ENCODE results near the gene CDC40.

Gene CDC40

GRCh38 chr6:110246378-110246777 lies 66.2 kb downstream of the CDC40 start:
- H3K9ac ChIP-seq, result no peak overlapping the region
- no peak overlapping the region for H3K27ac ChIP-seq
- no peaks in the 10 kb centered on the region for H3K36me3 ChIP-seq (ENCODE audit: control insufficient read depth, insufficient read depth, low read length)
- no peak for TF ChIP-seq CTCF (IDR thresholded peaks at IDR 0.05)
- no peaks in the 10 kb centered on the region for H3K27me3 ChIP-seq (ENCODE audit: control insufficient read depth, insufficient read depth, low read length)
- no peak overlapping the region for H3K4me3 ChIP-seq (ENCODE audit: low read depth, low read length)
- H3K4me1 ChIP-seq, result no peaks in the 10 kb centered on the region
- H3K79me2 ChIP-seq, result no peaks in the 10 kb centered on the region
- no peak overlapping the region for H3K4me2 ChIP-seq (ENCODE audit: low read length)
- no peak overlapping the region for H2AFZ ChIP-seq
- no peaks in the 10 kb centered on the region for H3K9me3 ChIP-seq (ENCODE audit: control insufficient read depth, low read length)

- Histone ChIP-seq H3K4me2 (ENCODE audit: low read length) (no peak overlapping the region), H3K79me2 (no peaks in the 10 kb centered on the region), H3K27ac (no peak overlapping the region), H2AFZ (no peak overlapping the region), H3K9me3 (ENCODE audit: control insufficient read depth, low read length) (no peaks in the 10 kb centered on the region), H3K9ac (no peak overlapping the region), H3K4me1 (no peaks in the 10 kb centered on the region), H3K36me3 (ENCODE audit: control insufficient read depth, insufficient read depth, low read length) (no peaks in the 10 kb centered on the region), H3K27me3 (ENCODE audit: control insufficient read depth, insufficient read depth, low read length) (no peaks in the 10 kb centered on the region), H3K4me3 (ENCODE audit: low read depth, low read length) (no peak overlapping the region)
- TF ChIP-seq CTCF (IDR thresholded peaks at IDR 0.05), result no peak
Measured at GRCh38 chr6:110246900-110247546, 66.8 kb downstream of the CDC40 start.

- Histone ChIP-seq H3K27ac (no peak overlapping the region), H3K9ac (no peak overlapping the region), H3K4me1 (no peaks in the 10 kb centered on the region), H3K4me3 (ENCODE audit: low read depth, low read length) (no peak overlapping the region), H3K9me3 (ENCODE audit: control insufficient read depth, low read length) (no peaks in the 10 kb centered on the region), H3K36me3 (ENCODE audit: control insufficient read depth, insufficient read depth, low read length) (no peaks in the 10 kb centered on the region), H2AFZ (no peak overlapping the region), H3K4me2 (ENCODE audit: low read length) (no peak overlapping the region), H3K27me3 (ENCODE audit: control insufficient read depth, insufficient read depth, low read length) (no peaks in the 10 kb centered on the region), H3K79me2 (no peaks in the 10 kb centered on the region)
- TF ChIP-seq CTCF (IDR thresholded peaks at IDR 0.05), result no peak
Measured at GRCh38 chr6:110250058-110250457, 69.8 kb downstream of the CDC40 start.

- H3K27me3 ChIP-seq (ENCODE audit: control insufficient read depth, insufficient read depth, low read length), result no peaks in the 10 kb centered on the region
- H3K36me3 ChIP-seq (ENCODE audit: control insufficient read depth, insufficient read depth, low read length), result no peaks in the 10 kb centered on the region
- H3K4me1 ChIP-seq, result no peaks in the 10 kb centered on the region
- no peak overlapping the region for H3K9ac ChIP-seq
- H2AFZ ChIP-seq, result no peak overlapping the region
- no peak for TF ChIP-seq CTCF (IDR thresholded peaks at IDR 0.05)
- H3K4me2 ChIP-seq (ENCODE audit: low read length), result no peak overlapping the region
- H3K79me2 ChIP-seq, result no peaks in the 10 kb centered on the region
- no peak overlapping the region for H3K4me3 ChIP-seq (ENCODE audit: low read depth, low read length)
- no peak overlapping the region for H3K27ac ChIP-seq
- no peaks in the 10 kb centered on the region for H3K9me3 ChIP-seq (ENCODE audit: control insufficient read depth, low read length)
Measured at GRCh38 chr6:110250838-110251237, 70.6 kb downstream of the CDC40 start.

DNA sequence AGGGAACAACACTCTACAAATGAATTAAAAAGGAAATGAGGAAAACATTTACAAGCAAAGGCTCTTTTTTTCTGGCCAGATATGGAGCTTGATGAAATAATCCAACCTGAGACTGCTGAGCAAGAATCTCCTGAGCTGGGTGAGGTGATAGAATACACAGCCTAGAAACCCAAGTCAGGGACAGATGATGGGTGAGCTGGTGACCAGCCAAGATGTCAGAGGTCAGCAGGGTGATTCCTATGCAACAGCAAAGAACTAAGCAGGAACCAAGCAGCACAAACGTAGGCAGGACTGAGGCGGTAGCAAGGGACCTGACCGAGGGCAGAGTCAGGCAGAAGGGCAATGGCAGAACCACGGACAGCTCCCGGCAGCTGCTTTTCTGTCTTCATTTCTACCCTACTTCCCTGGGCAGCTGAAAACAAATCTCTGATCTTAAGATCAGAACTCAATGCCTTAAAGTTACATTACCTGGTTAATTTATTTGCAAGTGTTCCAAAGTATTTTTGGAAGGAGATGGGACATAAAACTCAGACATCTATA lies 75.1 kb downstream of the CDC40 start:
- H3K4me2 ChIP-seq (ENCODE audit: low read length), result no peak overlapping the region
- H3K9ac ChIP-seq, result no peak overlapping the region
- no peaks in the 10 kb centered on the region for H3K79me2 ChIP-seq
- H3K4me1 ChIP-seq, result no peaks in the 10 kb centered on the region
- H3K4me3 ChIP-seq (ENCODE audit: low read depth, low read length), result no peak overlapping the region
- H2AFZ ChIP-seq, result no peak overlapping the region
- H3K36me3 ChIP-seq (ENCODE audit: control insufficient read depth, insufficient read depth, low read length), result no peaks in the 10 kb centered on the region
- no peaks in the 10 kb centered on the region for H3K9me3 ChIP-seq (ENCODE audit: control insufficient read depth, low read length)
- H3K27me3 ChIP-seq (ENCODE audit: control insufficient read depth, insufficient read depth, low read length), result no peaks in the 10 kb centered on the region
- TF ChIP-seq CTCF (IDR thresholded peaks at IDR 0.05), result no peak
- no peak overlapping the region for H3K27ac ChIP-seq

All from parathyroid adenoma (tissue), 2 donors.